SK-N-MC (cell line): ENCODE results near the gene WDR7.

Experiments
- DNase-seq: peaks from one replicate; pipeline ENCODE4 v3.0.0-alpha.2; 2011; ENCODE audit warnings: low read depth, low spot score
- H3K27ac ChIP-seq: fragments of 200-600 bp; sonication (generic); 2 replicates; pipeline ENCODE4 v1.5.1; 2016; ENCODE audit warnings: mixed run types
- H3K36me3 ChIP-seq: fragments of 200-600 bp; sonication (generic); 2 replicates; pipeline ENCODE4 v1.6.1; 2017; ENCODE audit warnings: antibody characterized with exemption, low read length, mixed read lengths; ENCODE audit not compliant: insufficient read depth
- H3K4me3 ChIP-seq: fragments of 200-600 bp; sonication (generic); 2 replicates; pipeline ENCODE4 v1.5.1; 2016
- H3K9ac ChIP-seq: fragments of 200-600 bp; sonication (generic); 2 replicates; pipeline ENCODE4 v1.8.0; 2017; ENCODE audit warnings: mixed run types, mixed read lengths; ENCODE audit not compliant: insufficient read length
- H3K9me3 ChIP-seq: fragments of 200-600 bp; sonication (generic); 2 replicates; pipeline ENCODE4 v1.6.1; 2017; ENCODE audit warnings: low read depth, mild to moderate bottlenecking, antibody characterized with exemption, low read length, moderate library complexity, mixed read lengths
- EZH2 ChIP-seq: fragments of 200-600 bp; sonication (generic); IDR thresholded peaks from one replicate; pipeline ENCODE4 v1.6.1; 2017; ENCODE audit warnings: antibody characterized with exemption
- FOXP2 ChIP-seq: optimal IDR thresholded peaks from 2 replicates; pipeline ENCODE3; 2011; ENCODE audit warnings: mild to moderate bottlenecking, moderate library complexity; ENCODE audit not compliant: insufficient read depth; ENCODE audit errors: extremely low read length, control extremely low read depth
- POLR2AphosphoS5 ChIP-seq: IDR thresholded peaks from 2 replicates; pipeline ENCODE4 v1.6.1; 2012; ENCODE audit warnings: mild to moderate bottlenecking, low read depth, low read length, borderline replicate concordance

Gene WDR7

DNA sequence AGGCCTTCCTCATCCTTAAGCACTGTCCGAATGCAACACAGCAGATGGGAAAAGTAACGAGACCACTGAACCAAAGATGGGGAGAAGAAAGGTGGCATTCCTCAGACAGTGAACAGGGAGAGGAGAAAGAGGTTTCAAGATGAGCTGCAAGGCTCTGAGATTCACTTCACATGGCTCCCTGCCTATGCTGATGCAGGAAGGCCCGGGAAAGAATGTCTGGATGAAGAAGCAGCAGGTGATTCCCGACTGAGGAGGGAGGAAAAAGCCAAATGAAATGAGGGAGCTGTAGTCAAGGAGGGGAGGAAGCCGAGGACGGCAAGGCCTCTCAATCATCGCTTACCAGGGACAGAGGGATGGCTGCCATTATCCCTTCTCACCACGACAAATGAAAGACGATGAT lies 397.2 kb downstream of the WDR7 start:
- no peak for DNase-seq
- no peaks in the 10 kb centered on the region for H3K36me3 ChIP-seq
- H3K9me3 ChIP-seq: no peaks in the 10 kb centered on the region
- TF ChIP-seq POLR2AphosphoS5 (no peak), EZH2 (no peak), FOXP2 (no peak)
- no peak overlapping the region for H3K4me3 ChIP-seq
- H3K9ac ChIP-seq: no peak overlapping the region
- H3K27ac ChIP-seq: no peak overlapping the region

DNA sequence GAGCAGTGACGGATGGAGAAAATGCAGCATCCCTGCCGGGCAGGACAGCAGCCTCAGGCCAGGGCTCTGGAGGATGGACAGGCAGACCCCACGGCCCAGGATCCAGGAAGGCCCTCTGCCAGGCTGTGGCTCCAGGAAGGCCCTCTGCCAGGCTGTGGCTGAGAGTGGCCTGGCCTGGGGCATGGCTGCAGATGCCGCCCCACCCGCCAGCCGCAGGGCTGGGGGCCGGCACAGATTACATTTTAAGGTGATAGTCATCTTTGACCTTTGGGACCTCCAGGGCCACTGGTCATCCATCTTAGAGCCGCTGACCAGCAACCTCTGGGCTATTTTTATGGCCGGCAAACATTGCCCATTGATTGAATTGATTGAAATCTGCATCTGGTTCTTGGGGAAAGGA lies 397.7 kb downstream of the WDR7 start:
- Histone ChIP-seq H3K9ac (no peak overlapping the region), H3K27ac (no peak overlapping the region), H3K36me3 (no peaks in the 10 kb centered on the region), H3K4me3 (no peak overlapping the region), H3K9me3 (no peaks in the 10 kb centered on the region)
- TF ChIP-seq FOXP2 (no peak), EZH2 (no peak), POLR2AphosphoS5 (no peak)
- DNase-seq: no peak

DNA sequence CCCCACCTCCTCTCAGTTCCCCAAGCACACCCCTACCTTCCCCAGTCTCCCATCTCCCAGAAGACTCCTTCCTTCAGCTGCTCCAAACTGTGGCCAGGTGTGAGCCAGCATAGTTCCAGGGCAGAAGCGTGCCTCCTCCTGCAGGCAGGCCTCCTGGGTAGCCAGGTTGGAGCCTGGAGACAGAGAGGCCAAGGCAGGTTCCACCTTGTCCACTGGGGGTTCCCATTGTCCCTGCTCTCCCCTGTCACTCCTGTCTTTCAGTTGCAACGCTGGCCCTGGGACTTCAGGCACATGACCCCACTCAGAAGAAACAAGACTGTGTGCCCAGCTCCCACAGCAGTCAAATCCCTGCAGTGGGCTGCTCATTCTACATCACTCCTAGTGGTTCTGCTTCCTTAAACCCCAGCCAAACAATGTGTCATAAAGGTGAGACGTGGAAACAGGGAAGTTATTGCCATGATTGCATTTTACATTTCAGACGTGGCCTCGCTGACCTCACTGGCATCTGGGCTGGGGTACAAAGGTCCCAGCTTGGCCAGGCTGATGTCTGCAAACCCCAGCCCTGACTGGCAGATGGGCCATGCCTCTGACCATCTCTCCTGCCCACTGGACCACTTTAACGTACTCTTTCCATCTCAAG lies 399.3 kb downstream of the WDR7 start:
- DNase-seq: no peak
- TF ChIP-seq EZH2 (no peak), POLR2AphosphoS5 (no peak), FOXP2 (no peak)
- Histone ChIP-seq H3K9ac (no peak overlapping the region), H3K27ac (no peak overlapping the region), H3K36me3 (no peaks in the 10 kb centered on the region), H3K9me3 (no peaks in the 10 kb centered on the region), H3K4me3 (no peak overlapping the region)

DNA sequence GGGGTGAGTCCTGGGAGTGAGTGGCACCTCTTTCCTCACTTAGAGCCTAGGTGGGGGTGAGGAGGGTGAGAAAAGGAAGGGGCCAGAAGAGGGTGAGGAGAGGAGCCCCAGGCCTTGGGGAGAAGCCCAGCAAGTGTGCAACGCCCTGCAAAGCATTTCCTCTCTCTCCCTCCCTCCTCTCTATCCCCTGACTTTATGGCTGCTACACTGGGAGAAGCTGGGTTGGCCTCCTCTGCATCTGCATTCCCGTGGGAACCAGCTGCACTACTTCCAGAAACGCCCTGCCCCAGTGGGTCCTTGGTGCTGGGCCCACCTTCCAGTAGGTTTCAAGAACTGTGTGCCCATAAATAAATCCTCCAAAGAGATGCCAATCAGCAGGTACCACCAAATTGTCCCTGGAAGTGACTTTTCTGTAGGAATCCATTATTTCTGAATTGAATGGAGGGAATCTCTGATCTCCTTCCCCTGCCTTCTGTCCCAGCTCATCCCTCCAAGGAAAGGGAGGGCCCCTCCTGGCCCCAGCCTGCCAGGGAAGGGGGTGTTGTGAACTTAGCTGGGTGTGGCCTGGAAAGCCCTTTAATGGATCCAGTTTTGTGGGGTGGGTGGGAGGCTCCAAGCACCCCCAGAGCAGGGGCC lies 400.0 kb downstream of the WDR7 start:
- DNase-seq: no peak
- Histone ChIP-seq H3K36me3 (no peaks in the 10 kb centered on the region), H3K27ac (no peak overlapping the region), H3K9me3 (no peaks in the 10 kb centered on the region), H3K4me3 (no peak overlapping the region), H3K9ac (no peak overlapping the region)
- TF ChIP-seq POLR2AphosphoS5 (no peak), EZH2 (no peak), FOXP2 (no peak)

DNA sequence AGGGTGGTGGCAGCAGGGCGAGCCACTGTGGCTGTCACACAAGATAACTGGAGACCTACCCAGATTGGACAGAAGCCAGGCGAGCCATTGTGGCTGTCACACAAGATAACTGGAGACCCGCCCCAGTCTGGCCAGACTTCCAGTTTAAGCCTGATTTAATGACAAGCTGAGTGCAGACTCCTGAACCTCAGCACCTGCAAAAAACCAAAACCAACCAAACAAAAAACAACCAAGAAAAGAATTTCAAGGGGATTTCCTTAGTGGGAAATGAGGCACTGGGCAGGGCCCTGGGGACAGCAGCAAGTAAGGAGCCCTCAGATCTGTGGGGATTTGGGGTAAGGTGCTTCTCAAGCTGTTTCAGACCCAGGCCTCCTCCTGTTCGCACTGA lies 400.5 kb downstream of the WDR7 start:
- H3K9ac ChIP-seq: no peak overlapping the region
- no peak overlapping the region for H3K27ac ChIP-seq
- no peak overlapping the region for H3K4me3 ChIP-seq
- no peaks in the 10 kb centered on the region for H3K36me3 ChIP-seq
- TF ChIP-seq EZH2 (no peak), POLR2AphosphoS5 (no peak), FOXP2 (no peak)
- H3K9me3 ChIP-seq: no peaks in the 10 kb centered on the region
- no peak for DNase-seq

DNA sequence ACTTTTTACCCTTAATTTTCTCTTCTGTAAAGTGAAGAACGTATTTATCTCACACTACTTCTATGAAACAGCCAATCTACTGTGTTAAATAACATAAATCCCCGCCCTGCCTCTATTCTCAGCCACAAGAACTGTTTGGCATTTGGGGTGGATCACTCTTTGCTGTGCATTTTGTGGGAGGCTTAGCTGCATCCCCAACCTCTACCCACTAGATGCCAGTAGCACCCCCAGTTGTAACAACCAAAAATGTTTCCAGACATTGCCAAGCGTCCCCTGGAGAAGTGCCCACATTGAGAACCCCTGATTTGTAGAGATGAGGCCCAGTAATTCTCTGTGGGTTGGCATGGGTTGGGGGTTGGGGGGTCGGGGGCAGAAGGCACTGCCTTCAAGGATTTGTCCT lies 401.0 kb downstream of the WDR7 start:
- no peak overlapping the region for H3K4me3 ChIP-seq
- H3K9ac ChIP-seq: no peak overlapping the region
- H3K27ac ChIP-seq: no peak overlapping the region
- DNase-seq: no peak
- TF ChIP-seq POLR2AphosphoS5 (no peak), FOXP2 (no peak), EZH2 (no peak)
- H3K9me3 ChIP-seq: no peaks in the 10 kb centered on the region
- no peaks in the 10 kb centered on the region for H3K36me3 ChIP-seq

DNA sequence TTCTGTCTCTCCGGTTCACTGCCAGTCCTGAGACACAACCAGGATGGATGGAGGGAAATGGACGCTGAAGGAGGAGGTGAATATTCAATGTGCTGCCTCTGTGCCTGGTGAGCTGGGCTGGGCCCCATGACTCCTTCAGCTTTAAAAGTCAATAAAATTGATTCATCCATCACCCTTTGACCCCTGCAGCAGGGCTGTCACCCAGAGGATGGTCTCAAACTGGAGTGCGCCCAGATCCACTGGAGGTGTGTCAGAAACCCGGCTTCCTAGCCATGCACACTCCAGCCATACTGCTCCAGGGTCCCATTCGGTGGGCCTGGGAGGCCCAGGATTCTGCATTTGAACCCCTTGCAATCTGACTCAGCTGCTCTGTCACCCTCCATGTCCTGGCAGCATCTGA lies 401.6 kb downstream of the WDR7 start:
- TF ChIP-seq FOXP2 (no peak), EZH2 (no peak), POLR2AphosphoS5 (no peak)
- H3K27ac ChIP-seq: no peak overlapping the region
- H3K36me3 ChIP-seq: no peaks in the 10 kb centered on the region
- H3K9me3 ChIP-seq: no peaks in the 10 kb centered on the region
- no peak overlapping the region for H3K9ac ChIP-seq
- no peak for DNase-seq
- H3K4me3 ChIP-seq: no peak overlapping the region

DNA sequence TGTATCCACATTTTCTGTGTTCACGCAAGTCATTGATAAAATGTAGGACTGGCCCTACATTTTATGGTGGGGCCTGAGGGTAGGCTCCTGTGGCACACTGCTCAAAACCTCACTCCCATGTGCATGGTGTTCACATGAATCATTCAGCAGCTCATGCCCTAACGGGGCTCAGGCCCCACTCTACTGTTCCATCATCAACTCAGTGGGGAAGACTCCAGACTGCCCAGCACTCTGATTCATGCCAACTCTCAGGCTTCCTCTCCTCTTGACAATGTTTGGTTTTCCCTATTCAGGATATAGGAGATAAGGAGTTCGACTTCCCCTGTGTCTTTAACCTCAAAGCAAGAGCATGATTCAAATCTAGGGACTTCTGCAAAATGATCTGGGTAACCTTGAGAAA lies 403.7 kb downstream of the WDR7 start:
- DNase-seq: no peak
- no peak overlapping the region for H3K27ac ChIP-seq
- H3K4me3 ChIP-seq: no peak overlapping the region
- no peaks in the 10 kb centered on the region for H3K36me3 ChIP-seq
- no peak overlapping the region for H3K9ac ChIP-seq
- TF ChIP-seq FOXP2 (no peak), POLR2AphosphoS5 (no peak), EZH2 (no peak)
- H3K9me3 ChIP-seq: no peaks in the 10 kb centered on the region
